A673 (cell line): ENCODE measurements around the gene ST6GALNAC3.

Experiments
- CTCF ChIP-seq: fragments of 300-800, 200-600 bp; sonication (generic); conservative IDR thresholded peaks from 2 replicates; pipeline ENCODE4 v1.5.1; 2017; ENCODE audit warnings: low read depth, mild to moderate bottlenecking, antibody characterized with exemption, low read length, moderate library complexity, mixed read lengths
- EZH2 ChIP-seq: fragments of 200-600 bp; sonication (generic); IDR thresholded peaks from 2 replicates; pipeline ENCODE4 v1.6.1; 2017; ENCODE audit warnings: borderline replicate concordance, low read depth, mild to moderate bottlenecking, mixed read lengths, antibody characterized with exemption, low read length; ENCODE audit not compliant: poor library complexity, severe bottlenecking

DNA sequence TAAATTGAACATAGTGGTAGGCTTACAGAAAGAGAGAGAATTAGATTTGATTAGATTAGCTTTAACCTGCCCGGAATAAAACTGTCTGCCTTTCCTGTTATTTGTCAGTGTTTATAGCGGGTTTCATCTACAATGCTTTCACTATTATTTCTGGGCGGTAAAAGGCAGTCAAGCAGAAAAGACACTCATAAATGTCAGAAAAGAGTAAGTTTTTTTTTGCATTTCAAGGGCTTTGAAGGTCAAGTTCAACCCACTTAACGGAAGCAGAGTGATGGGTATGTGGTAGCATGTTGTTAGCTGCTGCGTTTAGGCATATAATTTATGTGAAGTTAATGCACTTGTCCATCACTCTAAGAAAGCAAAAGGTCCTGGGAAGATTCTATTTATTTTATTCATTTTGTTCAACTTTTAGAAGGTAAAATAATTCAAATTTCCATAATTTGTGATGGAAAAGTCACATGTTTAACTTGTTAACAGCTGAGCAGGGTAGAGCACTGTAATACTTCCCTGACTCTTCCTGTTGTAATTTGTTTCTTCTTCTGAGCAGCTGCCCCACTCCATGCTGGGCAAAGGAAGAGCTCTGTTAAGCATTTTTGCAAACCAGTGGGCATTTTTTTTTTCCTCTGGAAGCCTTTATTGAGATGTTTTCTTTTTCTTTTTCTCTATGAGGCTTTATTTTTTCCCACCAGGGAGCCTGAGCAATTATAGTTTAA, 220.1 kb downstream of the ST6GALNAC3 start:
- no peak for TF ChIP-seq CTCF
- no peak for TF ChIP-seq EZH2
